ENCODE results near the gene ANKFY1. TPM values are rescaled to one million over a fixed set of nuclear protein-coding genes. Genes with fewer than 3 reads are reported as not detected.

Gene ANKFY1
- total RNA-seq, 1 experiment from 2014 or later, result 63.2 TPM

GRCh38 chr17:4272972-4273368 is 9.2 kb upstream of the ANKFY1 start:
- ChIA-PET POLR2A (ENCODE audit: low non-redundant PET) (interaction anchor here (0.5 kb wide), 1 partner anchor 174 kb away, joined by 17 read pairs; no protein-coding TSS in a partner anchor), CTCF (no interaction called here)
- DNase-seq (ENCODE audit: low spot score), result peak; percentile 15
- intact Hi-C loops (cut with micrococcal nuclease; ENCODE audit: unreplicated experiment), result no loop called here
- H3K36me3 ChIP-seq (ENCODE audit: insufficient read depth, low read length, poor library complexity, severe bottlenecking), result peaks cover 15% of the 10 kb centered on the region
- no peaks in the 10 kb centered on the region for H3K27me3 ChIP-seq (replicated peaks; ENCODE audit: insufficient read depth, low read depth, low read length, poor library complexity)
- no peak overlapping the region for H3K4me3 ChIP-seq (ENCODE audit: low read depth, low read length, poor library complexity, severe bottlenecking)
- H3K9me3 ChIP-seq (ENCODE audit: low read depth, low read length, poor library complexity, severe bottlenecking), result no peaks in the 10 kb centered on the region
- TF ChIP-seq EZH2 (IDR thresholded peaks at IDR 0.05; ENCODE audit: borderline replicate concordance, low read depth, low read length, poor library complexity, severe bottlenecking) (no peak), CTCF (conservative IDR thresholded peaks at IDR 0.05; ENCODE audit: low read depth, low read length) (no peak)
- BruUV-seq (replicated peaks), result no TSS peak
- peaks cover 6% of the 10 kb centered on the region for H3K4me1 ChIP-seq (ENCODE audit: insufficient read depth, low read length, poor library complexity, severe bottlenecking)
- H3K27ac ChIP-seq (ENCODE audit: low read depth, low read length, poor library complexity, severe bottlenecking), result no peak overlapping the region

- Histone ChIP-seq H3K36me3 (ENCODE audit: insufficient read depth, low read length, poor library complexity, severe bottlenecking) (peaks cover 12% of the 10 kb centered on the region), H3K4me1 (ENCODE audit: insufficient read depth, low read length, poor library complexity, severe bottlenecking) (peaks cover 6% of the 10 kb centered on the region), H3K27me3 (replicated peaks; ENCODE audit: insufficient read depth, low read depth, low read length, poor library complexity) (no peaks in the 10 kb centered on the region), H3K27ac (ENCODE audit: low read depth, low read length, poor library complexity, severe bottlenecking) (no peak overlapping the region), H3K4me3 (ENCODE audit: low read depth, low read length, poor library complexity, severe bottlenecking) (no peak overlapping the region), H3K9me3 (ENCODE audit: low read depth, low read length, poor library complexity, severe bottlenecking) (no peaks in the 10 kb centered on the region)
- POLR2A ChIA-PET (ENCODE audit: low non-redundant PET), result interaction anchor here (0.5 to 0.6 kb wide), 2 partner anchors 173 to 1678 kb away, joined by 7 to 17 read pairs; no protein-coding TSS in a partner anchor
- no TSS peak for BruUV-seq (replicated peaks)
- CTCF ChIA-PET, result no interaction called here
- intact Hi-C loops (cut with micrococcal nuclease; ENCODE audit: unreplicated experiment), result no loop called here
- no peak for DNase-seq (ENCODE audit: low spot score)
- TF ChIP-seq CTCF (conservative IDR thresholded peaks at IDR 0.05; ENCODE audit: low read depth, low read length), result no peak
- no peak for TF ChIP-seq EZH2 (IDR thresholded peaks at IDR 0.05; ENCODE audit: borderline replicate concordance, low read depth, low read length, poor library complexity, severe bottlenecking)
Measured at GRCh38 chr17:4272213-4272971, 8.6 kb upstream of the ANKFY1 start.

- H3K9me3 ChIP-seq (ENCODE audit: low read depth, low read length, poor library complexity, severe bottlenecking), result no peaks in the 10 kb centered on the region
- CTCF ChIA-PET, result no interaction called here
- no TSS peak for BruUV-seq (replicated peaks)
- peaks cover 6% of the 10 kb centered on the region for H3K4me1 ChIP-seq (ENCODE audit: insufficient read depth, low read length, poor library complexity, severe bottlenecking)
- no peak overlapping the region for H3K4me3 ChIP-seq (ENCODE audit: low read depth, low read length, poor library complexity, severe bottlenecking)
- H3K27me3 ChIP-seq (replicated peaks; ENCODE audit: insufficient read depth, low read depth, low read length, poor library complexity), result no peaks in the 10 kb centered on the region
- TF ChIP-seq CTCF (conservative IDR thresholded peaks at IDR 0.05; ENCODE audit: low read depth, low read length) (no peak), EZH2 (IDR thresholded peaks at IDR 0.05; ENCODE audit: borderline replicate concordance, low read depth, low read length, poor library complexity, severe bottlenecking) (no peak)
- no peak for DNase-seq (ENCODE audit: low spot score)
- intact Hi-C loops (cut with micrococcal nuclease; ENCODE audit: unreplicated experiment), result no loop called here
- H3K27ac ChIP-seq (ENCODE audit: low read depth, low read length, poor library complexity, severe bottlenecking), result no peak overlapping the region
- H3K36me3 ChIP-seq (ENCODE audit: insufficient read depth, low read length, poor library complexity, severe bottlenecking), result peaks cover 12% of the 10 kb centered on the region
- POLR2A ChIA-PET (ENCODE audit: low non-redundant PET), result no interaction called here
Measured at GRCh38 chr17:4270736-4271135, 7.0 kb upstream of the ANKFY1 start.

Measured in A673 (cell line).